GM12878 (cell line): ENCODE results near the gene CCDC106. TPM values are rescaled to one million over a fixed set of nuclear protein-coding genes. Genes with fewer than 3 reads are reported as not detected.

Experiments
- ATAC-seq: fragments of 200-7000 bp; cut with Tn5 transposase; 3 replicates; pipeline ENCODE4 v1.9.1; 2020; ENCODE audit warnings: mild to moderate bottlenecking, moderate library complexity
- BruUV-seq: library from RNA; stranded (reverse); fragments of 400-500 nt; replicated peaks from 2 replicates; lab custom pipeline; 2021; lab: Mats Ljungman, UMichigan
- CTCF ChIA-PET: fragments of 300-600 bp; sonication (Branson Sonifier 250); formaldehyde crosslinking; extraction: SDS; loops from one replicate; lab custom pipeline; 2021; ENCODE audit warnings: inconsistent platforms; lab: Yijun Ruan, JAX
- POLR2A ChIA-PET: fragments of 350-600 bp; formaldehyde crosslinking; extraction: SDS; loops from one replicate; lab custom pipeline; 2021; ENCODE audit warnings: inconsistent platforms; lab: Charles Lee
- RAD21 ChIA-PET: fragments of 300-600 bp; sonication (Branson Sonifier 250); formaldehyde crosslinking; loops from one replicate; lab custom pipeline; 2023; ENCODE audit warnings: antibody characterized with exemption; ENCODE audit not compliant: unreplicated experiment; lab: Charles Lee
- SMC1A ChIA-PET: fragments of 300-600 bp; sonication (Branson Sonifier 250); formaldehyde crosslinking; loops from one replicate; lab custom pipeline; 2023; ENCODE audit not compliant: unreplicated experiment, uncharacterized antibody; lab: Charles Lee
- DNase-seq: peaks from one replicate; pipeline ENCODE4 v3.0.0-alpha.2; 2011; ENCODE audit warnings: low read depth, low spot score
- FAIRE-seq: peaks from 3 replicates; lab custom pipeline; 2011; peaks lifted over from hg19 to GRCh38; lab: Jason Lieb, UNC
- H2AFZ ChIP-seq: 2 replicates; pipeline ENCODE4 v1.6.0; 2011; ENCODE audit warnings: low read depth, low read length, control low read depth; ENCODE audit not compliant: control insufficient read depth
- H3K27ac ChIP-seq: 2 replicates; pipeline ENCODE4 v1.5.1; 2011; ENCODE audit warnings: control low read depth; ENCODE audit not compliant: control insufficient read depth, insufficient read depth
- H3K27me3 ChIP-seq, 2 experiments: replicated peaks in 1 of 2; 2 replicates each; pipeline versions ENCODE4 v1.6.0 to v1.6.1; 2011; ENCODE audit warnings: low read length in 1 of 2; ENCODE audit not compliant: control insufficient read depth in 2 of 2, insufficient read depth in 2 of 2
- H3K36me3 ChIP-seq, 2 experiments: 2 replicates each; pipeline ENCODE4 v1.5.1; 2011; ENCODE audit warnings: low read length in 1 of 2; ENCODE audit not compliant: control insufficient read depth in 2 of 2, insufficient read depth in 2 of 2
- H3K4me1 ChIP-seq: 2 replicates; pipeline ENCODE4 v1.6.1; 2011; ENCODE audit warnings: mild to moderate bottlenecking, low read length, moderate library complexity, mixed read lengths; ENCODE audit not compliant: control insufficient read depth, insufficient read depth
- H3K4me2 ChIP-seq: 2 replicates; pipeline ENCODE4 v1.6.0; 2011; ENCODE audit warnings: control low read depth; ENCODE audit not compliant: control insufficient read depth, insufficient read depth
- H3K4me3 ChIP-seq: fragments of 200-600 bp; sonication (generic); 2 replicates; pipeline ENCODE4 v1.5.1; 2016
- H3K79me2 ChIP-seq: 2 replicates; pipeline ENCODE4 v1.6.0; 2011; ENCODE audit warnings: low read length; ENCODE audit not compliant: control insufficient read depth, insufficient read depth
- H3K9ac ChIP-seq: 2 replicates; pipeline ENCODE4 v1.8.0; 2011; ENCODE audit warnings: low read length, control low read depth, mixed read lengths; ENCODE audit not compliant: control insufficient read depth, insufficient read depth
- H3K9me3 ChIP-seq: replicated peaks from 3 replicates; pipeline ENCODE4 v1.5.1; 2011; ENCODE audit warnings: mild to moderate bottlenecking, low read length; ENCODE audit not compliant: control insufficient read depth, insufficient read depth
- H4K20me1 ChIP-seq: 2 replicates; pipeline ENCODE4 v1.6.0; 2011; ENCODE audit not compliant: control insufficient read depth, insufficient read depth
- BACH1 ChIP-seq: fragments of 450-650 bp; IDR thresholded peaks from 2 replicates; pipeline ENCODE4 v1.6.1; 2017; ENCODE audit warnings: mild to moderate bottlenecking, borderline replicate concordance
- TCF3 ChIP-seq: IDR thresholded peaks from 2 replicates; pipeline ENCODE4 v1.6.1; 2012; ENCODE audit warnings: low read depth, mild to moderate bottlenecking, low read length, borderline replicate concordance; ENCODE audit not compliant: insufficient read depth
- WGBS: methylation state at CpG from one replicate; pipeline ENCODE4 v1.1.6; 2016; ENCODE audit warnings: low lambda C conversion rate; ENCODE audit not compliant: insufficient replicate concordance, insufficient coverage; ENCODE audit errors: missing lambda C conversion rate; 5-methylcytosine and 5-hydroxymethylcytosine counted together
- in situ Hi-C: fragments of 300-500 bp; cut with MboI; formaldehyde crosslinking; loops from 9 replicates; pipeline ENCODE4 v1.14.3; 2018; ENCODE audit warnings: mixed read lengths
- intact Hi-C: fragments of 100-400 bp; cut with micrococcal nuclease; formaldehyde crosslinking; loops from one replicate; pipeline ENCODE4 v1.14.2; 2022; ENCODE audit not compliant: unreplicated experiment
- polyA plus RNA-seq, 11 experiments: library from polyadenylated mRNA; depleted of rRNA in 4 of 11; unstranded in 6 of 11; stranded (reverse) in 5 of 11; fragments of >200 nt; fragmentation: Nextera tagmentation in 4 of 11; fragmentation: Illumina TruSeq in 1 of 11; extraction: Ambion mirVana in 4 of 11; extraction: Trizol in 1 of 11; gene quantifications; 1 replicate in 1 of 11; 2 replicates in 10 of 11; pipeline versions ENCODE4 v1.2.1 to v1.2.3, GENCODE V29; 2011 to 2016; ENCODE audit warnings: inconsistent platforms in 2 of 11, missing spikeins in 2 of 11, low read depth in 1 of 11
- total RNA-seq, 4 experiments: library from RNA; depleted of rRNA in 3 of 4; stranded (reverse); fragments of >200 nt in 3 of 4; fragmentation: Illumina TruSeq in 1 of 4; extraction: Trizol in 1 of 4; gene quantifications; 2 replicates each; pipeline versions ENCODE4 v1.2.1 to v1.2.3, GENCODE V29; 2013 to 2021
- TF ChIP-seq, protein P1 (sequence below): fragments of 450-650 bp; IDR thresholded peaks from 2 replicates; pipeline ENCODE4 v1.6.1; 2017; ENCODE audit warnings: borderline replicate concordance
- TF ChIP-seq, protein P2 (sequence below): fragments of 450-650 bp; formaldehyde crosslinking; IDR thresholded peaks from 2 replicates; pipeline ENCODE4 v1.4.0; 2022; ENCODE audit warnings: mild to moderate bottlenecking, moderate library complexity

Gene CCDC106
- total and polyA plus RNA-seq, 10 of the 15 experiments (the other 5 are each of a cell fraction or from before 2014, with no cell fraction given), result 0.04 to 35.9 (median 19.8) TPM

DNA sequence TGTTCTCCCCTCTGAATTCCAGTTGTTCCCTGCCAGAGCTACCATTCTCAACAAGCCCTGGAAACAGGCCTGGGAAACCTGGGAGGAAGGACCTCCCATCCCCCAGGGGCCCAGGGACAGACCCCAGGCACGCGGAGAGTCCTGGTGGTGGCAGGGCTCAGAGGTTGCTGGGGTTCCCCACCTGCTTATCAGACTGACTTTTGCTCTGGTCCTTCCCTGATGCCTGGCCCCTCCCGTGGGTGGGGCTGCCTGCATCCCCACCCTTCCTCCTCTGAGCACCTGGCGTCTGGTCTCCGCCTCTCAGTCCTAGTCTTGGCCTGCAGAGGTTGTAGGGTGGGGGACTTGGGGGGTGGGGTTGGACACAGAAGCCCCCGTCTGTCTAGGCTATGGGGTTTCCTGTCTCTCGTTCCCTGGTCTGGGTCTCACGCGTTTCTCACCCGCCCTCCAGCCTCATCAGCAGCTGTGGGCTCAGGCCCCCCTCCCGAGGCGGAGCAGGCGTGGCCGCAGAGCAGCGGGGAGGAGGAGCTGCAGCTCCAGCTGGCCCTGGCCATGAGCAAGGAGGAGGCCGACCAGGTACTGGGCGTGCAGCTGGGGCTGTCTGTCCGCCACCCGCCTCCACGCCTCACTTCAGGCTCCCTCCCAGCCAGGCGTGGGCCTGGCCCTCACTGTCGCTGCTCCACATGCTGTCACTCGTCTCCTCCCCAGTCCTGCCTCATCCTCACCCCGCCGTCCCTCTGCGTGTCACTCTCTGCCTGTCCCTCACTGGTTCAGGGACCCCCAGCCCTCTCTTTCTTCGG lies 40.6 kb downstream of the CCDC106 start:
- RAD21 ChIA-PET, result no interaction called here
- BruUV-seq, result no TSS peak
- CTCF ChIA-PET, result no interaction called here
- ATAC-seq (peak; percentile 32), DNase-seq (no peak), FAIRE-seq (no peak)
- no peak overlapping the region for H3K4me3 ChIP-seq
- intact Hi-C loops, result no loop called here
- H3K9ac ChIP-seq, result no peak overlapping the region
- H3K27me3 ChIP-seq, result no peaks in the 10 kb centered on the region
- SMC1A ChIA-PET, result no interaction called here
- POLR2A ChIA-PET, result no interaction called here
- H3K9me3 ChIP-seq, result no peaks in the 10 kb centered on the region
- H3K4me2 ChIP-seq, result no peak overlapping the region
- peaks cover 9% of the 10 kb centered on the region for H4K20me1 ChIP-seq
- no peaks in the 10 kb centered on the region for H3K4me1 ChIP-seq
- no peak overlapping the region for H3K27ac ChIP-seq
- in situ Hi-C loops, result no loop called here
- H2AFZ ChIP-seq, result no peak overlapping the region
- peaks cover 3% of the 10 kb centered on the region for H3K79me2 ChIP-seq
- TF ChIP-seq, protein P1, sequence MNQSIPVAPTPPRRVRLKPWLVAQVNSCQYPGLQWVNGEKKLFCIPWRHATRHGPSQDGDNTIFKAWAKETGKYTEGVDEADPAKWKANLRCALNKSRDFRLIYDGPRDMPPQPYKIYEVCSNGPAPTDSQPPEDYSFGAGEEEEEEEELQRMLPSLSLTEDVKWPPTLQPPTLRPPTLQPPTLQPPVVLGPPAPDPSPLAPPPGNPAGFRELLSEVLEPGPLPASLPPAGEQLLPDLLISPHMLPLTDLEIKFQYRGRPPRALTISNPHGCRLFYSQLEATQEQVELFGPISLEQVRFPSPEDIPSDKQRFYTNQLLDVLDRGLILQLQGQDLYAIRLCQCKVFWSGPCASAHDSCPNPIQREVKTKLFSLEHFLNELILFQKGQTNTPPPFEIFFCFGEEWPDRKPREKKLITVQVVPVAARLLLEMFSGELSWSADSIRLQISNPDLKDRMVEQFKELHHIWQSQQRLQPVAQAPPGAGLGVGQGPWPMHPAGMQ, result no peak
- no peak for TF ChIP-seq TCF3
- TF ChIP-seq, protein P2, sequence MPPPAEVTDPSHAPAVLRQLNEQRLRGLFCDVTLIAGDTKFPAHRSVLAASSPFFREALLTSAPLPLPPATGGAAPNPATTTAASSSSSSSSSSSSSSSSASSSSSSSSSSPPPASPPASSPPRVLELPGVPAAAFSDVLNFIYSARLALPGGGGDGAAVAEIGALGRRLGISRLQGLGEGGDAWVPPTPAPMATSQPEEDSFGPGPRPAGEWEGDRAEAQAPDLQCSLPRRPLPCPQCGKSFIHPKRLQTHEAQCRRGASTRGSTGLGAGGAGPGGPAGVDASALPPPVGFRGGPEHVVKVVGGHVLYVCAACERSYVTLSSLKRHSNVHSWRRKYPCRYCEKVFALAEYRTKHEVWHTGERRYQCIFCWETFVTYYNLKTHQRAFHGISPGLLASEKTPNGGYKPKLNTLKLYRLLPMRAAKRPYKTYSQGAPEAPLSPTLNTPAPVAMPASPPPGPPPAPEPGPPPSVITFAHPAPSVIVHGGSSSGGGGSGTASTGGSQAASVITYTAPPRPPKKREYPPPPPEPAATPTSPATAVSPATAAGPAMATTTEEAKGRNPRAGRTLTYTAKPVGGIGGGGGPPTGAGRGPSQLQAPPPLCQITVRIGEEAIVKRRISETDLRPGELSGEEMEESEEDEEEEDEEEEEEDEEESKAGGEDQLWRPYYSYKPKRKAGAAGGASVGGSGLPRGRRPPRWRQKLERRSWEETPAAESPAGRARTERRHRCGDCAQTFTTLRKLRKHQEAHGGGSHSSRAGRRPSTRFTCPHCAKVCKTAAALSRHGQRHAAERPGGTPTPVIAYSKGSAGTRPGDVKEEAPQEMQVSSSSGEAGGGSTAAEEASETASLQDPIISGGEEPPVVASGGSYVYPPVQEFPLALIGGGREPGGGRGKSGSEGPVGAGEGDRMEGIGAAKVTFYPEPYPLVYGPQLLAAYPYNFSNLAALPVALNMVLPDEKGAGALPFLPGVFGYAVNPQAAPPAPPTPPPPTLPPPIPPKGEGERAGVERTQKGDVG (CRISPR knock-in tag), result no peak
- no peak for TF ChIP-seq BACH1
- WGBS, result 72% methylated on average over 27 of the region's 27 CpGs
- H3K36me3 ChIP-seq, result peaks cover 22 to 47% of the 10 kb centered on the region in 2 experiments
